GM12878 (cell line): ENCODE data around the gene MZT2A. TPM values are rescaled to one million over a fixed set of nuclear protein-coding genes. Genes with fewer than 3 reads are reported as not detected.

Experiments used
- ATAC-seq: fragments of 200-7000 bp; cut with Tn5 transposase; 3 replicates; pipeline ENCODE4 v1.9.1; 2020; ENCODE audit warnings: mild to moderate bottlenecking, moderate library complexity
- BruUV-seq: library from RNA; stranded (reverse); fragments of 400-500 nt; replicated peaks from 2 replicates; lab custom pipeline; 2021; lab: Mats Ljungman, UMichigan
- CTCF ChIA-PET: fragments of 300-600 bp; sonication (Branson Sonifier 250); formaldehyde crosslinking; extraction: SDS; loops from one replicate; lab custom pipeline; 2021; ENCODE audit warnings: inconsistent platforms; lab: Yijun Ruan, JAX
- POLR2A ChIA-PET: fragments of 350-600 bp; formaldehyde crosslinking; extraction: SDS; loops from one replicate; lab custom pipeline; 2021; ENCODE audit warnings: inconsistent platforms; lab: Charles Lee
- RAD21 ChIA-PET: fragments of 300-600 bp; sonication (Branson Sonifier 250); formaldehyde crosslinking; loops from one replicate; lab custom pipeline; 2023; ENCODE audit warnings: antibody characterized with exemption; ENCODE audit not compliant: unreplicated experiment; lab: Charles Lee
- SMC1A ChIA-PET: fragments of 300-600 bp; sonication (Branson Sonifier 250); formaldehyde crosslinking; loops from one replicate; lab custom pipeline; 2023; ENCODE audit not compliant: unreplicated experiment, uncharacterized antibody; lab: Charles Lee
- DNase-seq: peaks from one replicate; pipeline ENCODE4 v3.0.0-alpha.2; 2011; ENCODE audit warnings: low read depth, low spot score
- FAIRE-seq: peaks from 3 replicates; lab custom pipeline; 2011; peaks lifted over from hg19 to GRCh38; lab: Jason Lieb, UNC
- H2AFZ ChIP-seq: 2 replicates; pipeline ENCODE4 v1.6.0; 2011; ENCODE audit warnings: low read depth, low read length, control low read depth; ENCODE audit not compliant: control insufficient read depth
- H3K27ac ChIP-seq: 2 replicates; pipeline ENCODE4 v1.5.1; 2011; ENCODE audit warnings: control low read depth; ENCODE audit not compliant: control insufficient read depth, insufficient read depth
- H3K27me3 ChIP-seq, 2 experiments: replicated peaks in 1 of 2; 2 replicates each; pipeline versions ENCODE4 v1.6.0 to v1.6.1; 2011; ENCODE audit warnings: low read length in 1 of 2; ENCODE audit not compliant: control insufficient read depth in 2 of 2, insufficient read depth in 2 of 2
- H3K36me3 ChIP-seq, 2 experiments: 2 replicates each; pipeline ENCODE4 v1.5.1; 2011; ENCODE audit warnings: low read length in 1 of 2; ENCODE audit not compliant: control insufficient read depth in 2 of 2, insufficient read depth in 2 of 2
- H3K4me1 ChIP-seq: 2 replicates; pipeline ENCODE4 v1.6.1; 2011; ENCODE audit warnings: mild to moderate bottlenecking, low read length, moderate library complexity, mixed read lengths; ENCODE audit not compliant: control insufficient read depth, insufficient read depth
- H3K4me2 ChIP-seq: 2 replicates; pipeline ENCODE4 v1.6.0; 2011; ENCODE audit warnings: control low read depth; ENCODE audit not compliant: control insufficient read depth, insufficient read depth
- H3K4me3 ChIP-seq: fragments of 200-600 bp; sonication (generic); 2 replicates; pipeline ENCODE4 v1.5.1; 2016
- H3K79me2 ChIP-seq: 2 replicates; pipeline ENCODE4 v1.6.0; 2011; ENCODE audit warnings: low read length; ENCODE audit not compliant: control insufficient read depth, insufficient read depth
- H3K9ac ChIP-seq: 2 replicates; pipeline ENCODE4 v1.8.0; 2011; ENCODE audit warnings: low read length, control low read depth, mixed read lengths; ENCODE audit not compliant: control insufficient read depth, insufficient read depth
- H3K9me3 ChIP-seq: replicated peaks from 3 replicates; pipeline ENCODE4 v1.5.1; 2011; ENCODE audit warnings: mild to moderate bottlenecking, low read length; ENCODE audit not compliant: control insufficient read depth, insufficient read depth
- H4K20me1 ChIP-seq: 2 replicates; pipeline ENCODE4 v1.6.0; 2011; ENCODE audit not compliant: control insufficient read depth, insufficient read depth
- CEBPZ ChIP-seq: fragments of 150-350 bp; IDR thresholded peaks from 2 replicates; pipeline ENCODE4 v1.6.1; 2016; ENCODE audit warnings: low read depth, low read length
- NFIC ChIP-seq: IDR thresholded peaks from 2 replicates; pipeline ENCODE4 v1.6.1; 2012; ENCODE audit warnings: low read depth, mild to moderate bottlenecking, inconsistent platforms, low read length, moderate library complexity
- POLR2A ChIP-seq: IDR thresholded peaks from 2 replicates; pipeline ENCODE4 v1.6.1; 2011; ENCODE audit warnings: low read depth, mild to moderate bottlenecking, low read length
- SMC3 ChIP-seq: IDR thresholded peaks from 2 replicates; pipeline ENCODE4 v1.6.1; 2011; ENCODE audit warnings: low read length, improper control_type of control experiment, borderline replicate concordance
- YY1 ChIP-seq: IDR thresholded peaks from 2 replicates; pipeline ENCODE4 v1.6.1; 2011; ENCODE audit warnings: low read depth, mild to moderate bottlenecking, low read length
- WGBS: methylation state at CpG from one replicate; pipeline ENCODE4 v1.1.6; 2016; ENCODE audit warnings: low lambda C conversion rate; ENCODE audit not compliant: insufficient replicate concordance, insufficient coverage; ENCODE audit errors: missing lambda C conversion rate; 5-methylcytosine and 5-hydroxymethylcytosine counted together
- in situ Hi-C: fragments of 300-500 bp; cut with MboI; formaldehyde crosslinking; loops from 9 replicates; pipeline ENCODE4 v1.14.3; 2018; ENCODE audit warnings: mixed read lengths
- intact Hi-C: fragments of 100-400 bp; cut with micrococcal nuclease; formaldehyde crosslinking; loops from one replicate; pipeline ENCODE4 v1.14.2; 2022; ENCODE audit not compliant: unreplicated experiment
- polyA plus RNA-seq, 11 experiments: library from polyadenylated mRNA; depleted of rRNA in 4 of 11; unstranded in 6 of 11; stranded (reverse) in 5 of 11; fragments of >200 nt; fragmentation: Nextera tagmentation in 4 of 11; fragmentation: Illumina TruSeq in 1 of 11; extraction: Ambion mirVana in 4 of 11; extraction: Trizol in 1 of 11; gene quantifications; 1 replicate in 1 of 11; 2 replicates in 10 of 11; pipeline versions ENCODE4 v1.2.1 to v1.2.3, GENCODE V29; 2011 to 2016; ENCODE audit warnings: inconsistent platforms in 2 of 11, missing spikeins in 2 of 11, low read depth in 1 of 11
- total RNA-seq, 4 experiments: library from RNA; depleted of rRNA in 3 of 4; stranded (reverse); fragments of >200 nt in 3 of 4; fragmentation: Illumina TruSeq in 1 of 4; extraction: Trizol in 1 of 4; gene quantifications; 2 replicates each; pipeline versions ENCODE4 v1.2.1 to v1.2.3, GENCODE V29; 2013 to 2021

The MZT2A gene
- total and polyA plus RNA-seq, 10 of the 15 experiments (the other 5 are each of a cell fraction or from before 2014, with no cell fraction given), result 6.3 to 325 (median 151) TPM

- SMC1A ChIA-PET, result no interaction called here
- POLR2A ChIA-PET, result no interaction called here
- no peaks in the 10 kb centered on the region for H3K27me3 ChIP-seq
- FAIRE-seq (no peak), DNase-seq (no peak), ATAC-seq (no peak)
- no peaks in the 10 kb centered on the region for H4K20me1 ChIP-seq
- RAD21 ChIA-PET, result no interaction called here
- intact Hi-C loops, result no loop called here
- H3K4me1 ChIP-seq, result peaks cover 16% of the 10 kb centered on the region
- H3K36me3 ChIP-seq, result peaks cover 0 to 21% of the 10 kb centered on the region in 2 experiments; a peak in 3 of 4 replicates
- H3K9me3 ChIP-seq, result no peaks in the 10 kb centered on the region
- 97% methylated on average over 10 of the region's 10 CpGs for WGBS
- H3K9ac ChIP-seq, result no peak overlapping the region
- BruUV-seq, result no TSS peak
- no peak for TF ChIP-seq NFIC
- no peak for TF ChIP-seq CEBPZ
- TF ChIP-seq POLR2A, result peak; percentile 15; the same call in 1 of the 2 replicates
- no peak for TF ChIP-seq SMC3
- TF ChIP-seq YY1, result no peak
- in situ Hi-C loops, result no loop called here
- no peak overlapping the region for H3K4me2 ChIP-seq
- H3K79me2 ChIP-seq, result no peaks in the 10 kb centered on the region; the same call in 1 of the 2 replicates
- no peak overlapping the region for H2AFZ ChIP-seq
- H3K27ac ChIP-seq, result no peak overlapping the region
- H3K4me3 ChIP-seq, result no peak overlapping the region
- CTCF ChIA-PET, result no interaction called here
Measured at GRCh38 chr2:131516011-131516410, 23.8 kb upstream of the MZT2A start.
